IMR-90 (cell line): ENCODE data around the gene DPP8.

Experiments
- CEBPB ChIP-seq: IDR thresholded peaks from 2 replicates; pipeline ENCODE4 v1.6.1; 2012; ENCODE audit warnings: low read depth, low read length, improper control_type of control experiment
- CHD1 ChIP-seq: IDR thresholded peaks from 2 replicates; pipeline ENCODE4 v1.6.1; 2012; ENCODE audit warnings: low read depth, low read length, improper control_type of control experiment
- FOS ChIP-seq: fragments of 150-350 bp; IDR thresholded peaks from 2 replicates; pipeline ENCODE4 v1.6.1; 2016; ENCODE audit warnings: low read depth, low read length
- MAFK ChIP-seq: IDR thresholded peaks from 2 replicates; pipeline ENCODE4 v1.6.1; 2012; ENCODE audit warnings: low read depth, low read length, improper control_type of control experiment
- MAZ ChIP-seq: IDR thresholded peaks from 2 replicates; pipeline ENCODE4 v1.6.1; 2012; ENCODE audit warnings: low read depth, mild to moderate bottlenecking, low read length, improper control_type of control experiment, moderate library complexity, borderline replicate concordance
- POLR2A ChIP-seq: IDR thresholded peaks from 2 replicates; pipeline ENCODE4 v1.6.1; 2012; ENCODE audit warnings: mild to moderate bottlenecking, low read depth, low read length
- RAD21 ChIP-seq: IDR thresholded peaks from 2 replicates; pipeline ENCODE4 v1.6.1; 2012; ENCODE audit warnings: low read length, improper control_type of control experiment
- RFX5 ChIP-seq: IDR thresholded peaks from 2 replicates; pipeline ENCODE4 v1.8.0; 2012; ENCODE audit warnings: low read depth, mild to moderate bottlenecking, low read length, moderate library complexity
- SMC3 ChIP-seq: fragments of 150-350 bp; IDR thresholded peaks from 2 replicates; pipeline ENCODE4 v1.6.1; 2016; ENCODE audit warnings: low read depth, mild to moderate bottlenecking, antibody characterized with exemption, low read length, moderate library complexity
- TF ChIP-seq, protein P1 (sequence below): conservative IDR thresholded peaks from 2 replicates; pipeline ENCODE4 v1.5.1; 2012; ENCODE audit warnings: mild to moderate bottlenecking, low read depth, low read length, improper control_type of control experiment
- TF ChIP-seq, protein P2 (sequence below): fragments of 150-350 bp; IDR thresholded peaks from 2 replicates; pipeline ENCODE4 v1.6.1; 2017; ENCODE audit warnings: mild to moderate bottlenecking, antibody characterized with exemption, low read length, low read depth
- TF ChIP-seq, protein P3 (sequence below): fragments of 150-350 bp; IDR thresholded peaks from 2 replicates; pipeline ENCODE4 v1.6.1; 2016; ENCODE audit warnings: low read depth, mild to moderate bottlenecking, low read length, moderate library complexity, borderline replicate concordance

DNA sequence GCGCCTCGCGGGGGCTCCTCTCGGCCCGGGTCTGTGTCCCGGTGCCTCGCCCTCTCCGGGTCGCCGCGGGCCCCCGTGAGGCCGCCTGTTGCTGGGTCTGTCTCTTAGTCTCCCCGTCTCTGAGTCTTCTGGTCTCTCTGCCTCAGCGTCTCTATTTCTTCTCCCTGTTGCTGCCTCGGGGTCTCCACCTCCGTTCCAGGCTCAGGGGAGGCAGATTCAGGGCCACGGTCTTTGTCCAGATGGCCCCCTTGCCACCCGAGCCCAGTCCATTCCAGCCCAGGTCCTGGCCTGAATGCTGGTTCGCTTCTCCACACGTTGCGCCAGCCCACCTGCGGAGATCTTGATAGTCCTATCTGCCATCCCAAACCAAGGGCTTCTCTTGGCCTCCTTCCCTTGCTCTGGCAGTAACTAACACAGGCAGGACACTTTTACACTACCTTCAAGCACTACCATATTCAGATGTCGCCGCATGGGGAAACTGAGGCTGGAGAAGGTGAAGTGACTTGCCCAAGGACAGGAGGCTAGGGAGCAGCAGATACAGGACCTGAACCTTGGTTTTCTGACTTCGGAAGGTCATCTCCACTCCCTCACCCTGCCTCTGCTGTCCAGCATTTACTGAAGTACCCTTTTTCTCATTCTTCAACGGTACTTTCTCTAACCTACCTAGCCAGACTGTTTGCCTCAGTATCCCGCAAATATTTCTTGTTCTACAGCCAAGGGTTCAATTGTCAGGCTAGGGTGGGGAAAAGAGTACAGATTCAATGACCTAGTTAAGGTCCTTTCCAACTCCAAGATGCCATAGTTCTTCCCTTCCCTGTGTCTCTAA, 94.1 kb downstream of the DPP8 start:
- TF ChIP-seq FOS (no peak), RAD21 (no peak), POLR2A (no peak), CHD1 (no peak), CEBPB (no peak), MAZ (no peak), MAFK (no peak), RFX5 (no peak), SMC3 (no peak)
- TF ChIP-seq, protein P1, sequence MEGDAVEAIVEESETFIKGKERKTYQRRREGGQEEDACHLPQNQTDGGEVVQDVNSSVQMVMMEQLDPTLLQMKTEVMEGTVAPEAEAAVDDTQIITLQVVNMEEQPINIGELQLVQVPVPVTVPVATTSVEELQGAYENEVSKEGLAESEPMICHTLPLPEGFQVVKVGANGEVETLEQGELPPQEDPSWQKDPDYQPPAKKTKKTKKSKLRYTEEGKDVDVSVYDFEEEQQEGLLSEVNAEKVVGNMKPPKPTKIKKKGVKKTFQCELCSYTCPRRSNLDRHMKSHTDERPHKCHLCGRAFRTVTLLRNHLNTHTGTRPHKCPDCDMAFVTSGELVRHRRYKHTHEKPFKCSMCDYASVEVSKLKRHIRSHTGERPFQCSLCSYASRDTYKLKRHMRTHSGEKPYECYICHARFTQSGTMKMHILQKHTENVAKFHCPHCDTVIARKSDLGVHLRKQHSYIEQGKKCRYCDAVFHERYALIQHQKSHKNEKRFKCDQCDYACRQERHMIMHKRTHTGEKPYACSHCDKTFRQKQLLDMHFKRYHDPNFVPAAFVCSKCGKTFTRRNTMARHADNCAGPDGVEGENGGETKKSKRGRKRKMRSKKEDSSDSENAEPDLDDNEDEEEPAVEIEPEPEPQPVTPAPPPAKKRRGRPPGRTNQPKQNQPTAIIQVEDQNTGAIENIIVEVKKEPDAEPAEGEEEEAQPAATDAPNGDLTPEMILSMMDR: no peak
- TF ChIP-seq, protein P2, sequence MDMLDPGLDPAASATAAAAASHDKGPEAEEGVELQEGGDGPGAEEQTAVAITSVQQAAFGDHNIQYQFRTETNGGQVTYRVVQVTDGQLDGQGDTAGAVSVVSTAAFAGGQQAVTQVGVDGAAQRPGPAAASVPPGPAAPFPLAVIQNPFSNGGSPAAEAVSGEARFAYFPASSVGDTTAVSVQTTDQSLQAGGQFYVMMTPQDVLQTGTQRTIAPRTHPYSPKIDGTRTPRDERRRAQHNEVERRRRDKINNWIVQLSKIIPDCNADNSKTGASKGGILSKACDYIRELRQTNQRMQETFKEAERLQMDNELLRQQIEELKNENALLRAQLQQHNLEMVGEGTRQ: no peak
- TF ChIP-seq, protein P3, sequence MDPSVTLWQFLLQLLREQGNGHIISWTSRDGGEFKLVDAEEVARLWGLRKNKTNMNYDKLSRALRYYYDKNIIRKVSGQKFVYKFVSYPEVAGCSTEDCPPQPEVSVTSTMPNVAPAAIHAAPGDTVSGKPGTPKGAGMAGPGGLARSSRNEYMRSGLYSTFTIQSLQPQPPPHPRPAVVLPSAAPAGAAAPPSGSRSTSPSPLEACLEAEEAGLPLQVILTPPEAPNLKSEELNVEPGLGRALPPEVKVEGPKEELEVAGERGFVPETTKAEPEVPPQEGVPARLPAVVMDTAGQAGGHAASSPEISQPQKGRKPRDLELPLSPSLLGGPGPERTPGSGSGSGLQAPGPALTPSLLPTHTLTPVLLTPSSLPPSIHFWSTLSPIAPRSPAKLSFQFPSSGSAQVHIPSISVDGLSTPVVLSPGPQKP: no peak
